GM12865 (cell line): ENCODE data around the gene GRAMD1B.

Experiments used
- DNase-seq: peaks from one replicate; pipeline ENCODE4 v3.0.0; 2010; ENCODE audit warnings: low read depth
- H3K4me3 ChIP-seq: 2 replicates; pipeline ENCODE4 v1.5.1; 2011; ENCODE audit warnings: mild to moderate bottlenecking, low read depth, low read length, control low read depth
- CTCF ChIP-seq: IDR thresholded peaks from 2 replicates; pipeline ENCODE4 v1.5.1; 2011; ENCODE audit warnings: low read length, control low read depth, low read depth, inconsistent platforms; ENCODE audit not compliant: insufficient read depth; ENCODE audit errors: missing control alignments

GRAMD1B gene

GRCh38 chr11:123585206-123585605 lies 155.1 kb downstream of the GRAMD1B start:
- TF ChIP-seq CTCF: no peak
- no peak overlapping the region for H3K4me3 ChIP-seq
- no peak for DNase-seq

- no peak for DNase-seq
- H3K4me3 ChIP-seq: no peak overlapping the region
- TF ChIP-seq CTCF: no peak
These were observed 155.6 kb downstream of the GRAMD1B start for GRCh38 chr11:123585706-123586105.

GRCh38 chr11:123586568-123586967 lies 156.5 kb downstream of the GRAMD1B start:
- no peak for DNase-seq
- TF ChIP-seq CTCF: no peak
- H3K4me3 ChIP-seq: no peak overlapping the region

GRCh38 chr11:123587044-123587443 lies 157.0 kb downstream of the GRAMD1B start:
- no peak for TF ChIP-seq CTCF
- no peak for DNase-seq
- H3K4me3 ChIP-seq: no peak overlapping the region

- no peak for DNase-seq
- TF ChIP-seq CTCF: no peak
- H3K4me3 ChIP-seq: no peak overlapping the region
These were observed 157.5 kb downstream of the GRAMD1B start for GRCh38 chr11:123587559-123587958.

- no peak for TF ChIP-seq CTCF
- no peak overlapping the region for H3K4me3 ChIP-seq
- no peak for DNase-seq
These were observed 158.2 kb downstream of the GRAMD1B start for GRCh38 chr11:123588117-123588863.

GRCh38 chr11:123588864-123589262 lies 158.8 kb downstream of the GRAMD1B start:
- no peak for DNase-seq

More at GRCh38 chr11:123588864-123589262, 158.8 kb downstream of the GRAMD1B start:
- no peak for TF ChIP-seq CTCF
- no peak overlapping the region for H3K4me3 ChIP-seq
